GM12892 (cell line): ENCODE results near the gene PLEKHB2.
"Not testable (repeated sequence)": the region's sequence is repeated elsewhere in the genome, so short reads cannot be mapped to it uniquely, and the experiment has no call there.

Experiments
- POLR2A ChIP-seq: IDR thresholded peaks from 2 replicates; pipeline ENCODE4 v1.6.1; 2011; ENCODE audit warnings: low read depth, low read length, control low read depth
- POLR2AphosphoS5 ChIP-seq: IDR thresholded peaks from 2 replicates; pipeline ENCODE4 v1.6.1; 2011; ENCODE audit warnings: low read depth, low read length, control low read depth
- TAF1 ChIP-seq: IDR thresholded peaks from 2 replicates; pipeline ENCODE4 v1.6.1; 2011; ENCODE audit warnings: low read depth, mild to moderate bottlenecking, control low read depth, low read length, borderline replicate concordance

- not testable (repeated sequence) for TF ChIP-seq POLR2A, POLR2AphosphoS5, TAF1
Measured at GRCh38 chr2:131178721-131179418, 73.7 kb downstream of the PLEKHB2 start.
